RWPE1 (cell line): ENCODE measurements around the gene ZNF362.

Experiments
- CTCF ChIA-PET: fragments of 350-600 bp; sonication (Branson Sonifier 250); formaldehyde crosslinking; extraction: SDS; loops from one replicate; lab custom pipeline; 2021; lab: Yijun Ruan, JAX
- POLR2A ChIA-PET: fragments of 400-600 bp; formaldehyde crosslinking; extraction: SDS; loops from one replicate; lab custom pipeline; 2020; ENCODE audit warnings: antibody characterized with exemption; ENCODE audit not compliant: low non-redundant PET; lab: Yijun Ruan, JAX
- DNase-seq: peaks from one replicate; pipeline ENCODE4 v3.0.0; 2012; ENCODE audit warnings: low spot score
- H3K27ac ChIP-seq: fragments of 450-650 bp; 2 replicates; pipeline ENCODE4 v1.5.1; 2017
- TF ChIP-seq, protein P1 (sequence below): fragments of 450-650 bp; conservative IDR thresholded peaks from 2 replicates; pipeline ENCODE4 v1.5.1; 2017; ENCODE audit warnings: low read depth, mild to moderate bottlenecking

ZNF362 gene

DNA sequence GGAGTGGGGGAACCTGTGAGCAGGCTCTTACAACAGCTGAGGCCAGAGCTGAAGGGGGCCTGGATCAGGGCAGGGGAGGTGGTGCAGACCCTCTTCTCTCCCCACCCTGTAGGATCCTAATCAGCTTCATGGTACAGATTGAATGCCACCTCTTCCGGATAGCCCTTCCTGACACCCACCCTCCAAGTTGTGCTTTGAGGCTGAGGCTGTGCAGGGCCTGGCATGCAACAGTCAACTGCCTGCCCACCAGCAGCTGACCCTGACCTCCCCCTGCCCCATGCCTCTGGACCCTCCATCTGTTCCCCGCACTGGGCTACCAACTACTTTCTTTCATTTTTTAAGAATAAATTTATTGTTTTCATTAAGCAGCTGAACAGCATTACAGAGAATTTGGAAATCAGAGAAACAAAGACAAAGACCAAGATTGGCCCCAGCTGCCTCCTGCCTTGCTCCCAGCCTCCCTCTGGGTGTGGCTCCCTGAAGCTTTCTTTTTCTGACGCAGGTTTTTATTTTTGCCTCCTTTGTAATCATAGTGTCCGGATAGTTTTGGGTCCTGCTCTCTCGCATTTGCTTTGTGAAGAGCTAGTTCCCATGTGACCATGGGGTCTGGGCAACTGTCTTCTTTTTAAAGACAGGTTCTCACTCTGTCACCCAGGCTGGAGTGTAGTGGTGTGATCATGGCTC lies 12.8 kb downstream of the ZNF362 start:
- H3K27ac ChIP-seq: no peak overlapping the region; the same call in 1 of the 2 replicates
- CTCF ChIA-PET: no interaction called here
- POLR2A ChIA-PET: no interaction called here
- no peak for DNase-seq
- TF ChIP-seq, protein P1, sequence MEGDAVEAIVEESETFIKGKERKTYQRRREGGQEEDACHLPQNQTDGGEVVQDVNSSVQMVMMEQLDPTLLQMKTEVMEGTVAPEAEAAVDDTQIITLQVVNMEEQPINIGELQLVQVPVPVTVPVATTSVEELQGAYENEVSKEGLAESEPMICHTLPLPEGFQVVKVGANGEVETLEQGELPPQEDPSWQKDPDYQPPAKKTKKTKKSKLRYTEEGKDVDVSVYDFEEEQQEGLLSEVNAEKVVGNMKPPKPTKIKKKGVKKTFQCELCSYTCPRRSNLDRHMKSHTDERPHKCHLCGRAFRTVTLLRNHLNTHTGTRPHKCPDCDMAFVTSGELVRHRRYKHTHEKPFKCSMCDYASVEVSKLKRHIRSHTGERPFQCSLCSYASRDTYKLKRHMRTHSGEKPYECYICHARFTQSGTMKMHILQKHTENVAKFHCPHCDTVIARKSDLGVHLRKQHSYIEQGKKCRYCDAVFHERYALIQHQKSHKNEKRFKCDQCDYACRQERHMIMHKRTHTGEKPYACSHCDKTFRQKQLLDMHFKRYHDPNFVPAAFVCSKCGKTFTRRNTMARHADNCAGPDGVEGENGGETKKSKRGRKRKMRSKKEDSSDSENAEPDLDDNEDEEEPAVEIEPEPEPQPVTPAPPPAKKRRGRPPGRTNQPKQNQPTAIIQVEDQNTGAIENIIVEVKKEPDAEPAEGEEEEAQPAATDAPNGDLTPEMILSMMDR: no peak

GRCh38 chr1:33269621-33270020 lies 13.3 kb downstream of the ZNF362 start:
- ChIA-PET CTCF (no interaction called here), POLR2A (no interaction called here)
- no peak overlapping the region; the same call in 1 of the 2 replicates for H3K27ac ChIP-seq
- no peak for DNase-seq
- TF ChIP-seq, protein P1: no peak

DNA sequence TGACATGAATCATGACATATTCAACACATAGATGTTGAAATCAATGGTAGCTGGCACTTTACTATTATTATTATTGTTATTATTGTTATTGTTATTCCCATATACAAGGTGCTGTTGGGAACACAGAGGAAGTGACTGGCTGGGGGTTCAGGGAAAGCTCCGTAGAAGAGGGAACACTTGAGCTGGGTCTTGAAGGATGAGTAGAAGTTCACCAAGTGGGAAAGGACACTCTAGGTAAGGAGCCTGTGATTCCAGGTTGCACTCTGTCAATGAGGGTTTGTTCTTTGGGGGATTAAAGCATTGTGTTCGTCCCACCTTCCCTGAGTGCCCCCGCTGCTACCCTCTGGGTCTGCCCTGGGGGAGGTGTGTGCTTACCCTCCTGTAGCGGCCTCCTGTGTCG lies 14.1 kb downstream of the ZNF362 start:
- TF ChIP-seq, protein P1: no peak
- H3K27ac ChIP-seq: no peak overlapping the region
- no peak for DNase-seq
- ChIA-PET POLR2A (no interaction called here), CTCF (no interaction called here)

- CTCF ChIA-PET: interaction anchor here (0.6 kb wide), 1 partner anchor 25 kb away, joined by 3 read pairs; no protein-coding TSS in a partner anchor
- H3K27ac ChIP-seq: no peak overlapping the region
Observed at GRCh38 chr1:33270808-33271465, 14.6 kb downstream of the ZNF362 start.

DNA sequence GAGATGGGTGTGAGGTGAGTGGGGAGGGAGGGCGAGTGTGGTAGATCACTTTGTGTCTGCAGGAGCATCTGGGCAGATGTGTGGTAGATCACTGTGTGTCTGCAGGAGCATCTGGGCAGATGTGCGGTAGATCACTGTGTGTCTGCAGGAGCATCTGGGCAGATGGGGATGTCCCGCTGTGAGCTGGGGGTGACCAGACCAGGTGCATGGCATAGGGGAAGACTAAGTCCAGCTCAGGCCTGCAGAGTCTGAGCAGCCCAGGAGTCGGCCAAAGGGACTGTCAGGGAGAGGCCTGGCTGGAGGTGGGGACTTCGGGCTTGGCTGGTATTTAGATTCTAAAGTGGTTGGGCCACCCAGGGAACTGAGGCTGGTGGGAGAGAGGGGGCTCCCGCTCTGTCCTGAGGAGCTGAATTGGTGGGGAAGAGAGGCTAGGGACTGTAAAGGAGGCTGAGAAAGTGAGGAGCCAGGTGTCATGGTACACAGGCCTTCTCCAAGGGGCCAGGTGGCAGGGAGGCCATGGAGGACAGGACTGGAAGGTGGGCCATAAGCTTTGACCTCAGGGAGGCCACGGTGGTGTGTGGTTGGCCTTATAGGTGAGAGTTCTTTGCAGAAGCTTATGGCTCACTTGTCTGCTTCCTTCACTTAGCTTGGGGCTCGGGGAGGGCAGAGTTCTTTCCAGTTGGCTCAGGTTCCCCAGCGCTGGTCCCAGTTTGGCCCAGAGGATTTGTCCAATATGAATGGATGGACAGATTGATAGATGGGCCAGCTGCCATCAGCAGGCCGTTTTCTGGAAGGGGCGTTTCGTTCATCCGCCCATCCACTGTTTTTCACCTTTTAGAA lies 15.6 kb downstream of the ZNF362 start:
- no peak overlapping the region for H3K27ac ChIP-seq
- no peak for DNase-seq
- POLR2A ChIA-PET: interaction anchor here (0.5 kb wide), 1 partner anchor 90 kb away, joined by 3 read pairs; the partner anchor contains the start of gene TRIM62
- TF ChIP-seq, protein P1: no peak
- CTCF ChIA-PET: interaction anchor here (0.5 kb wide), 1 partner anchor 38 kb away, joined by 3 read pairs; no protein-coding TSS in a partner anchor

More at GRCh38 chr1:33270808-33271465, 14.6 kb downstream of the ZNF362 start:
- TF ChIP-seq, protein P1: no peak
- no peak for DNase-seq
- POLR2A ChIA-PET: no interaction called here

GRCh38 chr1:33272509-33272908 lies 16.2 kb downstream of the ZNF362 start:
- H3K27ac ChIP-seq: peak overlapping the region; percentile 7; the same call in 1 of the 2 replicates
- DNase-seq: no peak
- POLR2A ChIA-PET: no interaction called here
- CTCF ChIA-PET: interaction anchor here (0.5 kb wide), 2 partner anchors 39 to 115 kb away, joined by 3 read pairs; no protein-coding TSS in a partner anchor
- TF ChIP-seq, protein P1: no peak
